Measurements from ENCODE around the gene SAAL1. TPM values are rescaled to one million over a fixed set of nuclear protein-coding genes. Genes with fewer than 3 reads are reported as not detected.
A peak's percentile ranks its signal among the peaks of the same experiment; 100 is the strongest.

Gene SAAL1
- total and polyA plus RNA-seq, 5 donors from 2014 or later = 15.1 to 25.5 (median 19.1) TPM

- ATAC-seq (ENCODE audit: low read depth in 2 of 2) (no peak), DNase-seq (no peak)
- Mint-ChIP-seq H3K27ac (no peak overlapping the region), H3K4me3 (no peak overlapping the region), H3K27me3 (no peaks in the 10 kb centered on the region), H3K9me3 (peaks cover 0 to 1% (median 0%) of the 10 kb centered on the region in 7 donors), H3K36me3 (peaks cover 39% of the 10 kb centered on the region), H3K4me1 (no peaks in the 10 kb centered on the region)
- H3K9me3 ChIP-seq (ENCODE audit: control insufficient read depth in 2 of 2, low read length in 2 of 2) = no peaks in the 10 kb centered on the region
- peaks cover 40% of the 10 kb centered on the region for H3K36me3 ChIP-seq (ENCODE audit: control insufficient read depth, insufficient read depth, low read length)
- no peaks in the 10 kb centered on the region for H3K27me3 ChIP-seq (ENCODE audit: control insufficient read depth, insufficient read depth, low read length)
- no peak overlapping the region for H3K4me3 ChIP-seq (ENCODE audit: low read depth, low read length)
- no peak overlapping the region for H3K27ac ChIP-seq (ENCODE audit: insufficient read depth, low read length, poor library complexity, severe bottlenecking)
- no peaks in the 10 kb centered on the region for H3K4me1 ChIP-seq (ENCODE audit: control insufficient read depth, insufficient read depth, low read length, poor library complexity, severe bottlenecking)
Measured at GRCh38 chr11:18080451-18080850, 25.4 kb downstream of the SAAL1 start.

- no peak overlapping the region for H3K27ac Mint-ChIP-seq
- Histone ChIP-seq H3K27me3 (ENCODE audit: control insufficient read depth, insufficient read depth, low read length) (no peaks in the 10 kb centered on the region), H3K4me1 (ENCODE audit: control insufficient read depth, insufficient read depth, low read length, poor library complexity, severe bottlenecking) (no peaks in the 10 kb centered on the region), H3K36me3 (ENCODE audit: control insufficient read depth, insufficient read depth, low read length) (peaks cover 33% of the 10 kb centered on the region), H3K4me3 (ENCODE audit: low read depth, low read length) (no peak overlapping the region), H3K9me3 (ENCODE audit: control insufficient read depth in 2 of 2, low read length in 2 of 2) (no peaks in the 10 kb centered on the region), H3K27ac (ENCODE audit: insufficient read depth, low read length, poor library complexity, severe bottlenecking) (no peak overlapping the region)
- no peak for ATAC-seq (ENCODE audit: low read depth in 2 of 2)
- H3K4me1 Mint-ChIP-seq = no peaks in the 10 kb centered on the region
- no peak overlapping the region for H3K4me3 Mint-ChIP-seq
- DNase-seq = no peak
- H3K36me3 Mint-ChIP-seq = peaks cover 36% of the 10 kb centered on the region
- no peaks in the 10 kb centered on the region for H3K27me3 Mint-ChIP-seq
- H3K9me3 Mint-ChIP-seq = no peaks in the 10 kb centered on the region
Measured at GRCh38 chr11:18078909-18079308, 27.0 kb downstream of the SAAL1 start.

GRCh38 chr11:18075444-18075843 lies 30.4 kb downstream of the SAAL1 start:
- H3K27me3 Mint-ChIP-seq = no peaks in the 10 kb centered on the region
- ATAC-seq (ENCODE audit: low read depth in 2 of 2) (no peak), DNase-seq (no peak)
- no peaks in the 10 kb centered on the region for H3K9me3 Mint-ChIP-seq
- H3K27me3 ChIP-seq (ENCODE audit: control insufficient read depth, insufficient read depth, low read length) = no peaks in the 10 kb centered on the region
- no peaks in the 10 kb centered on the region for H3K4me1 ChIP-seq (ENCODE audit: control insufficient read depth, insufficient read depth, low read length, poor library complexity, severe bottlenecking)
- H3K4me3 Mint-ChIP-seq = no peak overlapping the region
- peaks cover 25% of the 10 kb centered on the region for H3K36me3 Mint-ChIP-seq
- H3K4me3 ChIP-seq (ENCODE audit: low read depth, low read length) = no peak overlapping the region
- no peak overlapping the region for H3K27ac ChIP-seq (ENCODE audit: insufficient read depth, low read length, poor library complexity, severe bottlenecking)
- no peak overlapping the region for H3K27ac Mint-ChIP-seq
- no peaks in the 10 kb centered on the region for H3K9me3 ChIP-seq (ENCODE audit: control insufficient read depth in 2 of 2, low read length in 2 of 2)
- no peaks in the 10 kb centered on the region for H3K4me1 Mint-ChIP-seq
- peaks cover 13% of the 10 kb centered on the region for H3K36me3 ChIP-seq (ENCODE audit: control insufficient read depth, insufficient read depth, low read length)

- no peaks in the 10 kb centered on the region for H3K4me1 Mint-ChIP-seq
- no peaks in the 10 kb centered on the region for H3K27me3 Mint-ChIP-seq
- peak overlapping the region in 1 of 3 donors; percentile 8 for H3K27ac Mint-ChIP-seq
- no peaks in the 10 kb centered on the region for H3K9me3 Mint-ChIP-seq
- H3K4me3 Mint-ChIP-seq = no peak overlapping the region
- Histone ChIP-seq H3K9me3 (ENCODE audit: control insufficient read depth in 2 of 2, low read length in 2 of 2) (no peaks in the 10 kb centered on the region), H3K27ac (ENCODE audit: insufficient read depth, low read length, poor library complexity, severe bottlenecking) (no peak overlapping the region), H3K4me3 (ENCODE audit: low read depth, low read length) (no peak overlapping the region), H3K36me3 (ENCODE audit: control insufficient read depth, insufficient read depth, low read length) (peaks cover 2% of the 10 kb centered on the region), H3K27me3 (ENCODE audit: control insufficient read depth, insufficient read depth, low read length) (no peaks in the 10 kb centered on the region), H3K4me1 (ENCODE audit: control insufficient read depth, insufficient read depth, low read length, poor library complexity, severe bottlenecking) (no peaks in the 10 kb centered on the region)
- DNase-seq (no peak), ATAC-seq (ENCODE audit: low read depth in 2 of 2) (no peak)
- H3K36me3 Mint-ChIP-seq = peaks cover 20% of the 10 kb centered on the region
Measured at GRCh38 chr11:18071098-18071705, 34.7 kb downstream of the SAAL1 start.

GRCh38 chr11:18067372-18067771 lies 38.5 kb downstream of the SAAL1 start:
- DNase-seq (no peak), ATAC-seq (ENCODE audit: low read depth in 2 of 2) (no peak)
- no peak overlapping the region for H3K27ac ChIP-seq (ENCODE audit: insufficient read depth, low read length, poor library complexity, severe bottlenecking)
- no peak overlapping the region for H3K4me3 Mint-ChIP-seq
- no peaks in the 10 kb centered on the region for H3K9me3 ChIP-seq (ENCODE audit: control insufficient read depth in 2 of 2, low read length in 2 of 2)
- H3K4me1 ChIP-seq (ENCODE audit: control insufficient read depth, insufficient read depth, low read length, poor library complexity, severe bottlenecking) = no peaks in the 10 kb centered on the region
- H3K36me3 Mint-ChIP-seq = peaks cover 14% of the 10 kb centered on the region
- no peaks in the 10 kb centered on the region for H3K9me3 Mint-ChIP-seq
- no peak overlapping the region for H3K4me3 ChIP-seq (ENCODE audit: low read depth, low read length)
- H3K27me3 Mint-ChIP-seq = no peaks in the 10 kb centered on the region
- no peaks in the 10 kb centered on the region for H3K4me1 Mint-ChIP-seq
- H3K27ac Mint-ChIP-seq = no peak overlapping the region
- H3K36me3 ChIP-seq (ENCODE audit: control insufficient read depth, insufficient read depth, low read length) = no peaks in the 10 kb centered on the region
- H3K27me3 ChIP-seq (ENCODE audit: control insufficient read depth, insufficient read depth, low read length) = no peaks in the 10 kb centered on the region

- Histone ChIP-seq H3K27me3 (ENCODE audit: control insufficient read depth, insufficient read depth, low read length) (no peaks in the 10 kb centered on the region), H3K4me1 (ENCODE audit: control insufficient read depth, insufficient read depth, low read length, poor library complexity, severe bottlenecking) (no peaks in the 10 kb centered on the region), H3K9me3 (ENCODE audit: control insufficient read depth in 2 of 2, low read length in 2 of 2) (no peaks in the 10 kb centered on the region), H3K36me3 (ENCODE audit: control insufficient read depth, insufficient read depth, low read length) (no peaks in the 10 kb centered on the region), H3K27ac (ENCODE audit: insufficient read depth, low read length, poor library complexity, severe bottlenecking) (no peak overlapping the region), H3K4me3 (ENCODE audit: low read depth, low read length) (no peak overlapping the region)
- peaks cover 16% of the 10 kb centered on the region for H3K36me3 Mint-ChIP-seq
- ATAC-seq (ENCODE audit: low read depth in 2 of 2) (no peak), DNase-seq (no peak)
- no peaks in the 10 kb centered on the region for H3K27me3 Mint-ChIP-seq
- H3K27ac Mint-ChIP-seq = no peak overlapping the region
- H3K4me1 Mint-ChIP-seq = no peaks in the 10 kb centered on the region
- H3K4me3 Mint-ChIP-seq = no peak overlapping the region
- no peaks in the 10 kb centered on the region for H3K9me3 Mint-ChIP-seq
Measured at GRCh38 chr11:18066626-18067025, 39.3 kb downstream of the SAAL1 start.

- no peaks in the 10 kb centered on the region for H3K9me3 Mint-ChIP-seq
- H3K9me3 ChIP-seq (ENCODE audit: control insufficient read depth in 2 of 2, low read length in 2 of 2) = no peaks in the 10 kb centered on the region
- H3K27me3 ChIP-seq (ENCODE audit: control insufficient read depth, insufficient read depth, low read length) = no peaks in the 10 kb centered on the region
- H3K27me3 Mint-ChIP-seq = no peaks in the 10 kb centered on the region
- no peak overlapping the region for H3K4me3 ChIP-seq (ENCODE audit: low read depth, low read length)
- no peaks in the 10 kb centered on the region for H3K36me3 ChIP-seq (ENCODE audit: control insufficient read depth, insufficient read depth, low read length)
- no peak for DNase-seq
- H3K4me1 Mint-ChIP-seq = no peaks in the 10 kb centered on the region
- H3K4me1 ChIP-seq (ENCODE audit: control insufficient read depth, insufficient read depth, low read length, poor library complexity, severe bottlenecking) = no peaks in the 10 kb centered on the region
- peaks cover 11% of the 10 kb centered on the region for H3K36me3 Mint-ChIP-seq
- no peak overlapping the region for H3K27ac ChIP-seq (ENCODE audit: insufficient read depth, low read length, poor library complexity, severe bottlenecking)
- H3K27ac Mint-ChIP-seq = no peak overlapping the region
- no peak for ATAC-seq (ENCODE audit: low read depth in 2 of 2)
- no peak overlapping the region for H3K4me3 Mint-ChIP-seq
Measured at GRCh38 chr11:18065572-18065971, 40.3 kb downstream of the SAAL1 start.

GRCh38 chr11:18064450-18065054 lies 41.3 kb downstream of the SAAL1 start:
- H3K27ac ChIP-seq (ENCODE audit: insufficient read depth, low read length, poor library complexity, severe bottlenecking) = no peak overlapping the region
- Mint-ChIP-seq H3K27ac (no peak overlapping the region), H3K27me3 (no peaks in the 10 kb centered on the region), H3K4me3 (no peak overlapping the region), H3K9me3 (no peaks in the 10 kb centered on the region), H3K36me3 (peaks cover 15% of the 10 kb centered on the region), H3K4me1 (no peaks in the 10 kb centered on the region)
- no peaks in the 10 kb centered on the region for H3K36me3 ChIP-seq (ENCODE audit: control insufficient read depth, insufficient read depth, low read length)
- no peak overlapping the region for H3K4me3 ChIP-seq (ENCODE audit: low read depth, low read length)
- H3K27me3 ChIP-seq (ENCODE audit: control insufficient read depth, insufficient read depth, low read length) = no peaks in the 10 kb centered on the region
- H3K4me1 ChIP-seq (ENCODE audit: control insufficient read depth, insufficient read depth, low read length, poor library complexity, severe bottlenecking) = no peaks in the 10 kb centered on the region
- H3K9me3 ChIP-seq (ENCODE audit: control insufficient read depth in 2 of 2, low read length in 2 of 2) = no peaks in the 10 kb centered on the region
- DNase-seq (no peak), ATAC-seq (ENCODE audit: low read depth in 2 of 2) (no peak)
